Right renal pelvis (tissue), 4 donors: ENCODE data around the gene FSTL4. TPM values are rescaled to one million over a fixed set of nuclear protein-coding genes. Genes with fewer than 3 reads are reported as not detected.
A peak's percentile ranks its signal among the peaks of the same experiment; 100 is the strongest.

Source experiments
- DNase-seq, 4 donors: peaks; one replicate each; pipeline ENCODE4 v3.0.0-alpha.2; 2013; ENCODE audit warnings: low read depth in 4 of 4, low spot score in 3 of 4, missing footprints in 1 of 4
- polyA plus RNA-seq, 4 donors: library from polyadenylated mRNA; unstranded; fragments of 120-200 nt; gene quantifications; one replicate each; pipeline ENCODE4 v1.2.1, GENCODE V29; 2013; ENCODE audit not compliant: insufficient read length in 4 of 4

FSTL4 gene
- polyA plus RNA-seq, 4 donors: 0.74 to 1.1 (median 0.86) TPM

GRCh38 chr5:133485468-133485867 lies 126.9 kb downstream of the FSTL4 start:
- no peak for DNase-seq

DNA sequence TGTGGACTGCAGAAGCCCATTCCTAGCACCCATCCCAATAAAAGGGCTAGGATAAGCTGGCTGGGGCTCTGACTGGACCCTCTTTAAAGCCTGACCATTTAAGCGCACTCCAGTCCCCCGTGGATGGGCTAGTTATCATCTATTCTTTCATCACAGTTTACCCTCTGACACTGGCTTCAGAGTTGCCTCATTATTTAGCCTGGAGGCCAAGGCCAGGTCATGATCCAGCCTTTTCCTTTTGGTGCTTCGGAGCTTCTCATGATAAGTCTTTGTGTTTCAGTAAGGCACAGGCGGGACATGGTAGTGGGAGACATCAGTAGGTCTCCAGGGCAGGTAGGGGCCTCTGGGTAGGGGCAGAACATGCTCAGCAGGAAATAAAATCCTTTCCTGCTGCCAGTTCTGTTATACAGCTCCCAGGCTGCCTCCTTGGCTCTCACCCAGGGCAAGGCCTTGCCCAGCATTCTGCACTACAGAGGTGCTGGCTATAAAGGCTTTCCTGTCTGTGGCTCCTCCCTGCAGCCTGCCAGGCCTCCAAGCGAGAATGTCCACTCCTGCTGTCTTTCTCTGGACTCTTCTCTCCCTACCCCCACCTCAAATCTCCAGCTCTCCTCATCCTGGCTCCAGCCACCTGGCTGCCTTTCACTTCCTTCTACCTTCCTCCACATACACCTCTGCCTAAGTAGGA lies 128.8 kb downstream of the FSTL4 start:
- no peak for DNase-seq

GRCh38 chr5:133482028-133482427 lies 130.3 kb downstream of the FSTL4 start:
- DNase-seq: no peak

DNA sequence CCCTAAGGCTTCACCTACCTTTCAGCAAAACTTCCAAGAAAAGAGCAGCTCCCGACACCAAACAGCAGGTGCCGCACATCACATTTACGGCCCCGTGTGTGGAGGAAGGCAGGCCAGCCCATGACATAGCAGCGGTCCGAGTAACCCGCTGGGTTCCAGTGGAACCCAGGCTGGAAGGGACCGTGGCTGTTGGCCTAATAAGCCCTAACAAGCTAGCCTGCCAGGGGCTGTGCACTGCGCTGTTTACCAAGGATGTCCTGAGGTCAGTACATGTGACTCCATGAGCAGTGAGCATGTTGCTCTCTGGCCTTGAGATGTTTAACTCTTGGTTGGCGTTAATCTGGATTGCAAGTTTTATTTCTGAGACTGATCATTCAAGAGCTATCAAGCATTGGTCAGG lies 131.5 kb downstream of the FSTL4 start:
- DNase-seq: no peak

- DNase-seq: no peak
These were observed 132.0 kb downstream of the FSTL4 start for GRCh38 chr5:133480366-133480765.

- no peak for DNase-seq
These were observed 133.9 kb downstream of the FSTL4 start for GRCh38 chr5:133478199-133478985.

DNA sequence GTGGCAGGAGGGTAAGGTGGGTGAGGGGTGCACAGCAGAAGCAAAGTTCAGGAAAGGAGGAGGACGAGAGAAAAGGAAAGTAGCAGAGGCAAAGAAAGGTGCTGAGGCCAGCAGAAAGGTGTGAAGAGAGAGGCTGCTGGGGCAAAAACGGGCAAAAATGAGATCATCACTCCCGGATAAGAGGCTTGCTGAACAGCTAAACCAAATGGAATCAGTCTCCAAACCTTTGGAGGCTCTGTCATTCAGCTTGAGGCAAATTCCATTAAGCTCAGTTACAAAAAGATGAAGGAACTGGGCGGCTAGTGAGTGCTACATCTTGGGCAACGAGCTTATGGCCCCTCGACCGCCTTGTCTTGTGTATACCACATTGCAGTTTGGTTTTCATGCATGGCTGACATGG lies 136.4 kb downstream of the FSTL4 start:
- no peak for DNase-seq

GRCh38 chr5:133474851-133475590 lies 137.3 kb downstream of the FSTL4 start:
- DNase-seq: no peak

- no peak for DNase-seq
These were observed 139.1 kb downstream of the FSTL4 start for GRCh38 chr5:133473291-133473690.

GRCh38 chr5:133472829-133473228 lies 139.5 kb downstream of the FSTL4 start:
- no peak for DNase-seq

- no peak for DNase-seq
These were observed 140.6 kb downstream of the FSTL4 start for GRCh38 chr5:133471699-133472098.

DNA sequence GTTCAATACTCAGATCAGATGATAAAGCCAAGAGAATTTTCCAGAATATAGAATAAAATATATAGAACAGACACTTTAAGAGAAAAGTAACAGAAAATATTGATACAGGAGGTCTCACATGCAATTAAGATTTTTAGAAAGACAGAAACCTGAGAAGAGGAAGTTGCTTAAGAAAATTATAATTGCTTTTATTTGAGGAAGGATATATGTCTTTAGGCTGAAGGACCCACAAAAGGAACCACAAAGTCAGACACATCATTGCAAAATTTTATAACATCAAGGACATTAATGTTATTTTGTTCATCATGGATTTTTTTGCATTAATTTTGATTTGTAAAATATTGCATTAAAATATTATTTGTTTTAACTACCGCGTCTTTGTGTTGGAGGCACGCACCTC lies 141.5 kb downstream of the FSTL4 start:
- no peak for DNase-seq

GRCh38 chr5:133469846-133470245 lies 142.5 kb downstream of the FSTL4 start:
- no peak for DNase-seq

GRCh38 chr5:133469252-133469651 lies 143.1 kb downstream of the FSTL4 start:
- DNase-seq: no peak

GRCh38 chr5:133468596-133468995 lies 143.7 kb downstream of the FSTL4 start:
- no peak for DNase-seq

DNA sequence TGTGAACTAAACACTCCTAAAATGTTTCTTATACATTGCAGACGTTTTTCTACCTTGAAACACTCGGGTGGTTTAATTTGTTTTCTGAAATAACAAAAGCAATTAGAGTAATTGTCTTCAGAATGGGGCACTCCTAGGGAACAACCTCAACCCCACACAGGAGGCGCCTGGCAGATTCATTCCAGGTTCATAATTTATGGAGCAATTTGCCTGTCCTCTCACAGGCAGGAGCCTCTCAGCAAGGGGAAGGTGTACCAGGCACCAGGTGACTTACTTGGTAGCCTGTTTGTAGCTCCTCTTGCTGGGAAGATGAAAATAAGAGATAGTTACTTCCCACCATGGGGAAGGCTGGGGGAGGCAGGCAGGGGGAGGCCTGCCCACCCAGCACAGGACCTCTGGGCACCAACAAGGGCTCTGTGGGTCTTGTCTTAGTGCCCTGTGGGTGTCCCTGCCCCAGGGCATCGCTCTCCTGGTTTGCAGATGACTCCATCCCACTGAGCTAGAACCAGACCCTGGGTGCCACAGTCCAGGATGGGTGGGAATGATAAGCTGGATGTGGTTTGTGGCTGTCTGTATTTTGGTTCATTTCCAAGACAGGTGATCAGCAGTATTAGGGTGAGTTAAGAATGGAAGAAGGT lies 144.4 kb downstream of the FSTL4 start:
- peak in 2 of 4 donors; percentile 40 to 42 for DNase-seq

DNA sequence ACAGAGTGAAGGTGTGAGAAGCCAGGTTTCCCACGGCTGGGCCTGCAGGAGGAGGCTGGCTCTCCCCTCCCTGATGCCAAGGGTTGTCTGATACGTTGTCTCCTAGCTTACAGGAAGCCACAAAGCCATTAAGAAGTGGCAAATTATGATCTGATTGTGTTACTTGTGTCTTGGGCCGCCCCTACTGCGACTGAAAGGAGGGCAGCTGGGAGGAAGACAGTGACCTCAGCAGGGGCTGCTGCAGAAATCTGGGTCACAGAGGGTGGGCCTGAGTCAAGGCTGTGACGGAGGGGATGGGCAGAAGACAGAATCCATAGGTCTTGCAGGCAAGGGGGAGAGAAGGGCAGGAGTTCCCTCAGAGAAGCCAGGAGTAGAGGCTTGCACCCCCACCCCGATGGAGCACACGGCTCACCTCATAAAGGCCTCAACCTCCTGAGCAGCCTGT lies 145.0 kb downstream of the FSTL4 start:
- no peak for DNase-seq

GRCh38 chr5:133466556-133467334 lies 145.6 kb downstream of the FSTL4 start:
- no peak for DNase-seq

DNA sequence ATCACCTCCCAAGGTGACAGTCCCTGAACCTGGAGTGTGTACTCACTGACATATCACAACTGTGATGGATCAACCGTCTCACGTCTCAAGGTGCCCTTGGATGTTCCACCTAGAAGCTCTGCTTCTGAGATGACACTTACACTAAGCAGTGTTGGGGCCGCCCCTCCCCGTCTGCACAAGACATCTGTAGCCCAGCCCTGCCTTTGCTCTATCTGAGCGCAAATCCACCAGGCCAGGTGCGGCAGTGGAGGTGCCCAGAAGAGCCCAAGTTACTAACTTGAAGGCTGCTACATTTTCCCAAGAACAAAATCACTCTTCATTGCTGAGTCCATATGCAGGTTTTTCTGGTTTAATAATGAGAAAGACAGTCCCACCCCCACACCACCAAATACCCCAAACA lies 148.3 kb downstream of the FSTL4 start:
- no peak for DNase-seq
